H1 (cell line): ENCODE results near the gene SNRPE. TPM values are rescaled to one million over a fixed set of nuclear protein-coding genes. Genes with fewer than 3 reads are reported as not detected.

Experiments used
- CTCF ChIA-PET: fragments of 300-600 bp; sonication (Branson Sonifier 250); formaldehyde crosslinking; loops from one replicate; lab custom pipeline; 2021; ENCODE audit not compliant: partially characterized antibody; lab: Charles Lee
- POLR2A ChIA-PET: fragments of 300-600 bp; sonication (Branson Sonifier 250); formaldehyde crosslinking; loops from one replicate; lab custom pipeline; 2021; ENCODE audit warnings: inconsistent platforms; ENCODE audit not compliant: partially characterized antibody; lab: Charles Lee
- DNase-seq, 2 experiments: peaks; one replicate each; pipeline versions ENCODE4 v3.0.0 to v3.0.0-alpha.2; 2010 to 2022; ENCODE audit warnings: low spot score in 2 of 2, low read depth in 1 of 2, mixed read lengths in 1 of 2
- FAIRE-seq: peaks from 2 replicates; lab custom pipeline; 2011; peaks lifted over from hg19 to GRCh38; lab: Jason Lieb, UNC
- H2AFZ ChIP-seq: 2 replicates; pipeline ENCODE4 v1.8.1; 2012; ENCODE audit warnings: low read length, inconsistent platforms
- H2AK5ac ChIP-seq: 2 replicates; pipeline ENCODE4 v1.6.1; 2013; ENCODE audit warnings: low read depth, low read length
- H2BK120ac ChIP-seq: replicated peaks from 2 replicates; pipeline ENCODE3; 2013; ENCODE audit warnings: low read depth, low read length, inconsistent platforms
- H2BK12ac ChIP-seq: 2 replicates; pipeline ENCODE4 v1.6.1; 2013; ENCODE audit warnings: low read depth, low read length
- H2BK15ac ChIP-seq: 2 replicates; pipeline ENCODE4 v1.6.1; 2013; ENCODE audit warnings: low read length
- H2BK20ac ChIP-seq: 2 replicates; pipeline ENCODE4 v1.6.1; 2013; ENCODE audit warnings: low read length
- H2BK5ac ChIP-seq: 2 replicates; pipeline ENCODE4 v1.6.1; 2013; ENCODE audit warnings: low read depth, low read length
- H3K14ac ChIP-seq: 2 replicates; pipeline ENCODE4 v1.6.1; 2013; ENCODE audit warnings: inconsistent platforms; ENCODE audit not compliant: insufficient read length
- H3K18ac ChIP-seq: 2 replicates; pipeline ENCODE4 v1.6.1; 2013; ENCODE audit warnings: low read length; ENCODE audit errors: extremely low read depth
- H3K23ac ChIP-seq: 2 replicates; pipeline ENCODE4 v1.6.1; 2013; ENCODE audit warnings: inconsistent platforms; ENCODE audit not compliant: insufficient read length
- H3K23me2 ChIP-seq: 2 replicates; pipeline ENCODE4 v1.6.1; 2013; ENCODE audit warnings: low read depth, low read length
- H3K27ac ChIP-seq: 2 replicates; pipeline ENCODE4 v1.6.1; 2011; ENCODE audit warnings: low read depth, low read length, inconsistent platforms
- H3K27me3 ChIP-seq, 4 experiments: replicated peaks in 1 of 4; 1 replicate in 1 of 4; 2 replicates in 3 of 4; pipeline versions ENCODE4 v1.6.1 to v1.8.1; 2011 to 2013; ENCODE audit warnings: low read length in 3 of 4, mild to moderate bottlenecking in 3 of 4, inconsistent platforms in 2 of 4, mixed read lengths in 2 of 4, moderate library complexity in 1 of 4; ENCODE audit not compliant: control insufficient read depth in 3 of 4, insufficient read depth in 3 of 4; ENCODE audit errors: extremely low read depth in 1 of 4
- H3K36me3 ChIP-seq, 4 experiments: 2 replicates each; pipeline versions ENCODE4 v1.6.1 to v1.8.1; 2011 to 2013; ENCODE audit warnings: mild to moderate bottlenecking in 4 of 4, low read length in 3 of 4, moderate library complexity in 2 of 4, control low read depth in 1 of 4, inconsistent platforms in 1 of 4; ENCODE audit not compliant: insufficient read depth in 4 of 4, control insufficient read depth in 2 of 4
- H3K4ac ChIP-seq: replicated peaks from 2 replicates; pipeline ENCODE3; 2013; ENCODE audit warnings: low read length, low read depth, mixed read lengths, inconsistent platforms; ENCODE audit not compliant: insufficient read length
- H3K4me1 ChIP-seq, 4 experiments: replicated peaks in 1 of 4; 1 replicate in 1 of 4; 2 replicates in 3 of 4; pipeline versions ENCODE4 v1.6.1 to v1.8.1; 2011 to 2013; ENCODE audit warnings: low read length in 3 of 4, inconsistent platforms in 2 of 4, mixed read lengths in 1 of 4; ENCODE audit not compliant: insufficient read depth in 4 of 4, control insufficient read depth in 3 of 4
- H3K4me2 ChIP-seq, 2 experiments: 2 replicates each; pipeline versions ENCODE4 v1.6.1 to v1.8.1; 2011 to 2013; ENCODE audit warnings: low read depth in 2 of 2, low read length in 2 of 2, control low read depth in 1 of 2, inconsistent platforms in 1 of 2, mild to moderate bottlenecking in 1 of 2; ENCODE audit not compliant: insufficient read depth in 1 of 2
- H3K4me3 ChIP-seq, 4 experiments: fragments of 200-600, 300-600 bp in 1 of 4; sonication (generic), shearing (Covaris generic), sonication (Bioruptor Twin) in 1 of 4; 2 replicates each; pipeline versions ENCODE4 v1.5.1 to v1.8.1; 2011 to 2016; ENCODE audit warnings: low read length in 4 of 4, low read depth in 3 of 4, control low read depth in 2 of 4, inconsistent platforms in 2 of 4, mild to moderate bottlenecking in 2 of 4, mixed read lengths in 1 of 4, moderate library complexity in 1 of 4; ENCODE audit not compliant: insufficient read depth in 2 of 4; ENCODE audit errors: extremely low read depth in 1 of 4
- H3K56ac ChIP-seq: replicated peaks from 2 replicates; pipeline ENCODE3; 2013; ENCODE audit warnings: low read depth, mild to moderate bottlenecking, mixed read lengths, low read length, inconsistent platforms; ENCODE audit not compliant: insufficient read length
- H3K79me1 ChIP-seq: 2 replicates; pipeline ENCODE4 v1.6.1; 2013; ENCODE audit warnings: low read depth, low read length, control low read depth
- H3K79me2 ChIP-seq, 2 experiments: 2 replicates each; pipeline versions ENCODE4 v1.6.1 to v1.8.1; 2012 to 2013; ENCODE audit warnings: low read length in 2 of 2, mild to moderate bottlenecking in 2 of 2, inconsistent platforms in 1 of 2; ENCODE audit not compliant: insufficient read depth in 2 of 2, control insufficient read depth in 1 of 2
- H3K9ac ChIP-seq, 4 experiments: replicated peaks in 1 of 4; 1 replicate in 1 of 4; 2 replicates in 3 of 4; pipeline versions ENCODE4 v1.6.1 to v1.8.1; 2011 to 2013; ENCODE audit warnings: low read depth in 3 of 4, low read length in 3 of 4, control low read depth in 2 of 4, mild to moderate bottlenecking in 2 of 4, moderate library complexity in 2 of 4, inconsistent platforms in 1 of 4; ENCODE audit errors: extremely low read depth in 1 of 4
- H3K9me3 ChIP-seq, 2 experiments: 2 replicates each; pipeline versions ENCODE4 v1.6.1 to v1.8.1; 2012 to 2013; ENCODE audit warnings: mild to moderate bottlenecking in 2 of 2, moderate library complexity in 2 of 2, control low read depth in 1 of 2, inconsistent platforms in 1 of 2, low read depth in 1 of 2, low read length in 1 of 2, mixed read lengths in 1 of 2; ENCODE audit not compliant: insufficient read depth in 2 of 2
- H4K20me1 ChIP-seq, 2 experiments: replicated peaks in 1 of 2; 2 replicates each; pipeline versions ENCODE3 to v1.8.1; 2011 to 2013; ENCODE audit warnings: inconsistent platforms in 2 of 2, low read length in 2 of 2, mild to moderate bottlenecking in 1 of 2; ENCODE audit not compliant: insufficient read depth in 2 of 2, control insufficient read depth in 1 of 2
- H4K5ac ChIP-seq: 2 replicates; pipeline ENCODE4 v1.6.1; 2013; ENCODE audit warnings: low read length, low read depth, mixed read lengths, inconsistent platforms; ENCODE audit not compliant: insufficient read length
- H4K8ac ChIP-seq: 2 replicates; pipeline ENCODE4 v1.8.0; 2013; ENCODE audit warnings: mild to moderate bottlenecking, moderate library complexity, low read length, inconsistent platforms; ENCODE audit not compliant: insufficient read depth; ENCODE audit errors: extremely low read depth
- H4K91ac ChIP-seq: replicated peaks from 2 replicates; pipeline ENCODE3; 2013; ENCODE audit warnings: low read length, mixed read lengths, inconsistent platforms; ENCODE audit not compliant: insufficient read length
- CEBPB ChIP-seq: IDR thresholded peaks from 2 replicates; pipeline ENCODE4 v1.6.1; 2012; ENCODE audit warnings: low read depth, low read length
- CHD1 ChIP-seq: IDR thresholded peaks from 2 replicates; pipeline ENCODE4 v1.6.1; 2012; ENCODE audit warnings: low read depth, low read length, improper control_type of control experiment
- CTCF ChIP-seq, 3 experiments: IDR thresholded peaks; 1 replicate in 2 of 3; 2 replicates in 1 of 3; pipeline versions ENCODE4 v1.5.1 to v1.6.1; 2011; ENCODE audit warnings: low read length in 3 of 3, mild to moderate bottlenecking in 3 of 3, inconsistent platforms in 2 of 3, low read depth in 1 of 3, moderate library complexity in 1 of 3; ENCODE audit not compliant: insufficient read depth in 1 of 3; ENCODE audit errors: control extremely low read depth in 1 of 3
- FOSL1 ChIP-seq: IDR thresholded peaks from 2 replicates; pipeline ENCODE4 v1.6.1; 2011; ENCODE audit warnings: mild to moderate bottlenecking, low read depth, low read length, moderate library complexity; ENCODE audit not compliant: insufficient read depth
- GTF2F1 ChIP-seq: IDR thresholded peaks from 2 replicates; pipeline ENCODE4 v1.6.1; 2012; ENCODE audit warnings: low read depth, low read length, improper control_type of control experiment, borderline replicate concordance
- HDAC2 ChIP-seq, 2 experiments: fragments of 300-600 bp in 1 of 2; sonication (generic) in 1 of 2; IDR thresholded peaks; 2 replicates each; pipeline ENCODE4 v1.6.1; 2011 to 2012; ENCODE audit warnings: low read depth in 2 of 2, low read length in 2 of 2, mild to moderate bottlenecking in 2 of 2, moderate library complexity in 2 of 2, borderline replicate concordance in 1 of 2, inconsistent platforms in 1 of 2
- JUN ChIP-seq: IDR thresholded peaks from 2 replicates; pipeline ENCODE4 v1.6.1; 2011; ENCODE audit warnings: low read depth, mild to moderate bottlenecking, improper control_type of control experiment, low read length
- PHF8 ChIP-seq: fragments of 200-600 bp; sonication (generic); conservative IDR thresholded peaks from 2 replicates; pipeline ENCODE4 v1.7.1; 2012; ENCODE audit warnings: low read depth, mild to moderate bottlenecking, inconsistent platforms, low read length, moderate library complexity
- POLR2A ChIP-seq, 2 experiments: IDR thresholded peaks; 1 replicate in 1 of 2; 2 replicates in 1 of 2; pipeline ENCODE4 v1.6.1; 2011; ENCODE audit warnings: low read depth in 2 of 2, low read length in 2 of 2, mild to moderate bottlenecking in 2 of 2; ENCODE audit errors: control extremely low read depth in 1 of 2
- RNF2 ChIP-seq: fragments of 200-900, 300-1000 bp; sonication (generic); IDR thresholded peaks from 2 replicates; pipeline ENCODE4 v1.7.1; 2016; ENCODE audit warnings: borderline replicate concordance, low read depth, mild to moderate bottlenecking, antibody characterized with exemption, low read length; ENCODE audit not compliant: poor library complexity, severe bottlenecking; ENCODE audit errors: missing control alignments
- WGBS, 2 experiments: shearing (Covaris generic) in 1 of 2; methylation state at CpG; one replicate each; pipeline versions ENCODE4 v1.1.6 to v1.1.7; 2013 to 2015; ENCODE audit warnings: low lambda C conversion rate in 2 of 2, mixed read lengths in 2 of 2, inconsistent platforms in 1 of 2, low coverage in 1 of 2, missing lambda C conversion rate in 1 of 2; ENCODE audit not compliant: insufficient replicate concordance in 2 of 2, insufficient coverage in 1 of 2, insufficient read length in 1 of 2; ENCODE audit errors: extremely low coverage in 1 of 2, missing lambda C conversion rate in 1 of 2; 5-methylcytosine and 5-hydroxymethylcytosine counted together
- polyA plus RNA-seq, 7 experiments: library from polyadenylated mRNA; depleted of rRNA in 3 of 7; stranded (reverse) in 5 of 7; unstranded in 2 of 7; fragments of >200 nt in 5 of 7; fragments of 200-250 nt in 2 of 7; gene quantifications; 1 replicate in 5 of 7; 2 replicates in 1 of 7; 4 replicates in 1 of 7; pipeline versions ENCODE4 v1.2.1 to v1.2.3, GENCODE V29; 2011 to 2013; ENCODE audit warnings: missing spikeins in 2 of 7, mixed read lengths in 2 of 7
- total RNA-seq: library from RNA; stranded (reverse); fragmentation: NEBNext Ultra II Directional; extraction: Animal tissue kit (Norgen Biotek cat#: 25700); gene quantifications from 2 replicates; pipeline ENCODE4 v1.2.1, GENCODE V29; 2021

The SNRPE gene
- total and polyA plus RNA-seq, 2 of the 8 experiments (the other 6 are each of a cell fraction or from before 2014, with no cell fraction given) = 416 to 461 TPM

DNA sequence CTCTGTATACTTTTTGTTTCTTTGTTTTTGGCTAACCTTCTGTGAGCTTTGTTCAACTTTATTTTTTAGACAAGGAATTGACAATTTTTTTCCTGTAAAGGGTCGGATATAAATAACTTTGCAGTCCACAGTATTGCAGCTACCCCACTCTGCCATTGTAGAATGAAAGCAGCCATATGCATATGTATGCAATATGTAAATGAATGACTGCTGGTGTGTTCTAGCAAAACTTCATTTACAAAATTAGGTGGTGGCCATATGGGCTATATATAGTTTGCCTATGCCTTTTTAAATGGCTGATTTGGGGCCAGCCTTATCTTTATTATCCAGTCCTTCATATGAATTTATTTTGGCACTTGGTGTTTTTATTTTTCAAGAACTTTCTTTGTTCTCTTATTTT is 18.0 kb upstream of the SNRPE start:
- 88% methylated on average over 1 of the region's 1 CpG; no CpG with 5 or more reads in 1 of the 2 experiments for WGBS, 2 experiments
- no peaks in the 10 kb centered on the region for H4K20me1 ChIP-seq
- no peak overlapping the region for H2BK15ac ChIP-seq

More for the DNA sequence above, 18.0 kb upstream of the SNRPE start:
- Histone ChIP-seq H4K5ac (no peak overlapping the region), H4K8ac (no peak overlapping the region), H3K9ac (no peak overlapping the region), H2BK120ac (no peak overlapping the region), H3K4me1 (no peaks in the 10 kb centered on the region), H3K27me3 (no peaks in the 10 kb centered on the region), H3K56ac (no peak overlapping the region), H3K23me2 (no peaks in the 10 kb centered on the region), H2AFZ (no peak overlapping the region), H2BK20ac (no peak overlapping the region), H3K4ac (no peak overlapping the region), H3K79me1 (no peaks in the 10 kb centered on the region), H3K4me3 (peak overlapping the region in 1 of 4 experiments; percentile 17; a peak in 1 of 8 replicates), H3K14ac (no peak overlapping the region), H4K91ac (no peak overlapping the region), H3K9me3 (peaks cover 0 to 13% of the 10 kb centered on the region in 2 experiments; a peak in 2 of 4 replicates), H2AK5ac (no peak overlapping the region), H3K79me2 (no peaks in the 10 kb centered on the region), H2BK12ac (no peak overlapping the region), H3K36me3 (peaks cover 10 to 73% (median 42%) of the 10 kb centered on the region in 4 experiments), H3K27ac (no peak overlapping the region), H3K23ac (no peak overlapping the region), H3K18ac (no peak overlapping the region), H3K4me2 (no peak overlapping the region), H2BK5ac (no peak overlapping the region)
- no peak for DNase-seq
- FAIRE-seq = no peak
- TF ChIP-seq GTF2F1 = no peak
- no peak for TF ChIP-seq CHD1
- TF ChIP-seq HDAC2 (IDR thresholded peaks at IDR 0.05; ENCODE audit: borderline replicate concordance in 1 of 2, low read depth in 2 of 2, low read length in 2 of 2) = no peak
- TF ChIP-seq POLR2A (IDR thresholded peaks at IDR 0.05; ENCODE audit: control extremely low read depth in 1 of 2, low read depth in 2 of 2, low read length in 2 of 2) = no peak
- no peak for TF ChIP-seq JUN
- no peak for TF ChIP-seq CTCF (IDR thresholded peaks at IDR 0.05; ENCODE audit: control extremely low read depth in 1 of 3, insufficient read depth in 1 of 3, low read depth in 1 of 3, low read length in 3 of 3)
- TF ChIP-seq RNF2 = no peak
- no peak for TF ChIP-seq PHF8
- TF ChIP-seq FOSL1 = no peak
- no peak for TF ChIP-seq CEBPB
- CTCF ChIA-PET = interaction anchor here (0.6 kb wide), 2 partner anchors 285 to 1054 kb away, joined by 3 read pairs; no protein-coding TSS in a partner anchor
- POLR2A ChIA-PET = interaction anchor here (1.3 kb wide), 1 partner anchor 100 kb away, joined by 3 read pairs; no protein-coding TSS in a partner anchor
